ENCODE data around the gene SAP30BP.

The SAP30BP gene

GRCh38 chr17:75720656-75721462 is 53.7 kb downstream of the SAP30BP start, which contains the start of gene ITGB4 (continued):
- TF ChIP-seq PBX3 (CRISPR knock-in tag; IDR thresholded peaks at IDR 0.05) (peak; percentile 18; the same call in 1 of the 2 replicates), ZNF184 (tag by site-specific recombination; IDR thresholded peaks at IDR 0.05) (no peak), REPIN1 (tag by site-specific recombination; IDR thresholded peaks at IDR 0.05; ENCODE audit: low read depth) (no peak), ZNF114 (tag by site-specific recombination; IDR thresholded peaks at IDR 0.05) (no peak), ZNF660 (tag by site-specific recombination; IDR thresholded peaks at IDR 0.05) (no peak), ZNF302 (tag by site-specific recombination; IDR thresholded peaks at IDR 0.05; ENCODE audit: low read depth) (no peak), ZNF677 (tag by site-specific recombination; IDR thresholded peaks at IDR 0.05) (no peak), ZNF692 (tag by site-specific recombination; IDR thresholded peaks at IDR 0.05) (no peak), SP3 (tag by site-specific recombination; IDR thresholded peaks at IDR 0.05) (no peak), SP7 (tag by site-specific recombination; IDR thresholded peaks at IDR 0.05) (no peak), KLF1 (tag by site-specific recombination; IDR thresholded peaks at IDR 0.05) (0 out of 2 replicates have a peak, but pooled peaks have one; percentile 29), ZNF664 (tag by site-specific recombination; IDR thresholded peaks at IDR 0.05) (no peak), ZNF560 (tag by site-specific recombination; IDR thresholded peaks at IDR 0.05; ENCODE audit: borderline replicate concordance) (no peak), ZNF391 (tag by site-specific recombination; IDR thresholded peaks at IDR 0.05; ENCODE audit: borderline replicate concordance, low read depth) (no peak), ZNF211 (tag by site-specific recombination; IDR thresholded peaks at IDR 0.05; ENCODE audit: low read depth) (no peak), ZNF658 (tag by site-specific recombination; IDR thresholded peaks at IDR 0.05) (no peak), ZBTB20 (tag by site-specific recombination; IDR thresholded peaks at IDR 0.05) (peak; percentile 44; the same call in 1 of the 2 replicates), ZNF155 (tag by site-specific recombination; IDR thresholded peaks at IDR 0.05) (no peak)
- TF ChIP-seq, protein P1, sequence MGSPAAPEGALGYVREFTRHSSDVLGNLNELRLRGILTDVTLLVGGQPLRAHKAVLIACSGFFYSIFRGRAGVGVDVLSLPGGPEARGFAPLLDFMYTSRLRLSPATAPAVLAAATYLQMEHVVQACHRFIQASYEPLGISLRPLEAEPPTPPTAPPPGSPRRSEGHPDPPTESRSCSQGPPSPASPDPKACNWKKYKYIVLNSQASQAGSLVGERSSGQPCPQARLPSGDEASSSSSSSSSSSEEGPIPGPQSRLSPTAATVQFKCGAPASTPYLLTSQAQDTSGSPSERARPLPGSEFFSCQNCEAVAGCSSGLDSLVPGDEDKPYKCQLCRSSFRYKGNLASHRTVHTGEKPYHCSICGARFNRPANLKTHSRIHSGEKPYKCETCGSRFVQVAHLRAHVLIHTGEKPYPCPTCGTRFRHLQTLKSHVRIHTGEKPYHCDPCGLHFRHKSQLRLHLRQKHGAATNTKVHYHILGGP (tag by site-specific recombination; IDR thresholded peaks at IDR 0.05) = no peak
- TF ChIP-seq, protein P2, sequence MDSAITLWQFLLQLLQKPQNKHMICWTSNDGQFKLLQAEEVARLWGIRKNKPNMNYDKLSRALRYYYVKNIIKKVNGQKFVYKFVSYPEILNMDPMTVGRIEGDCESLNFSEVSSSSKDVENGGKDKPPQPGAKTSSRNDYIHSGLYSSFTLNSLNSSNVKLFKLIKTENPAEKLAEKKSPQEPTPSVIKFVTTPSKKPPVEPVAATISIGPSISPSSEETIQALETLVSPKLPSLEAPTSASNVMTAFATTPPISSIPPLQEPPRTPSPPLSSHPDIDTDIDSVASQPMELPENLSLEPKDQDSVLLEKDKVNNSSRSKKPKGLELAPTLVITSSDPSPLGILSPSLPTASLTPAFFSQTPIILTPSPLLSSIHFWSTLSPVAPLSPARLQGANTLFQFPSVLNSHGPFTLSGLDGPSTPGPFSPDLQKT (IDR thresholded peaks at IDR 0.05; ENCODE audit: borderline replicate concordance, low read depth, low read length) = no peak
- TF ChIP-seq, protein P3, sequence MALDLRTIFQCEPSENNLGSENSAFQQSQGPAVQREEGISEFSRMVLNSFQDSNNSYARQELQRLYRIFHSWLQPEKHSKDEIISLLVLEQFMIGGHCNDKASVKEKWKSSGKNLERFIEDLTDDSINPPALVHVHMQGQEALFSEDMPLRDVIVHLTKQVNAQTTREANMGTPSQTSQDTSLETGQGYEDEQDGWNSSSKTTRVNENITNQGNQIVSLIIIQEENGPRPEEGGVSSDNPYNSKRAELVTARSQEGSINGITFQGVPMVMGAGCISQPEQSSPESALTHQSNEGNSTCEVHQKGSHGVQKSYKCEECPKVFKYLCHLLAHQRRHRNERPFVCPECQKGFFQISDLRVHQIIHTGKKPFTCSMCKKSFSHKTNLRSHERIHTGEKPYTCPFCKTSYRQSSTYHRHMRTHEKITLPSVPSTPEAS (tag by site-specific recombination; IDR thresholded peaks at IDR 0.05) = no peak
- TF ChIP-seq, protein P4, sequence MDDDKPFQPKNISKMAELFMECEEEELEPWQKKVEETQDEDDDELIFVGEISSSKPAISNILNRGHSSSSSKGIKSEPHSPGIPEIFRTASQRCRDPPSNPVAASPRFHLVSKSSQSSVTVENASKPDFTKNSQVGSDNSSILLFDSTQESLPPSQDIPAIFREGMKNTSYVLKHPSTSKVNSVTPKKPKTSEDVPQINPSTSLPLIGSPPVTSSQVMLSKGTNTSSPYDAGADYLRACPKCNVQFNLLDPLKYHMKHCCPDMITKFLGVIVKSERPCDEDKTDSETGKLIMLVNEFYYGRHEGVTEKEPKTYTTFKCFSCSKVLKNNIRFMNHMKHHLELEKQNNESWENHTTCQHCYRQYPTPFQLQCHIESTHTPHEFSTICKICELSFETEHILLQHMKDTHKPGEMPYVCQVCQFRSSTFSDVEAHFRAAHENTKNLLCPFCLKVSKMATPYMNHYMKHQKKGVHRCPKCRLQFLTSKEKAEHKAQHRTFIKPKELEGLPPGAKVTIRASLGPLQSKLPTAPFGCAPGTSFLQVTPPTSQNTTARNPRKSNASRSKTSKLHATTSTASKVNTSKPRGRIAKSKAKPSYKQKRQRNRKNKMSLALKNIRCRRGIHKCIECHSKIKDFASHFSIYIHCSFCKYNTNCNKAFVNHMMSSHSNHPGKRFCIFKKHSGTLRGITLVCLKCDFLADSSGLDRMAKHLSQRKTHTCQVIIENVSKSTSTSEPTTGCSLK (tag by site-specific recombination; IDR thresholded peaks at IDR 0.05) = no peak
- TF ChIP-seq, protein P5, sequence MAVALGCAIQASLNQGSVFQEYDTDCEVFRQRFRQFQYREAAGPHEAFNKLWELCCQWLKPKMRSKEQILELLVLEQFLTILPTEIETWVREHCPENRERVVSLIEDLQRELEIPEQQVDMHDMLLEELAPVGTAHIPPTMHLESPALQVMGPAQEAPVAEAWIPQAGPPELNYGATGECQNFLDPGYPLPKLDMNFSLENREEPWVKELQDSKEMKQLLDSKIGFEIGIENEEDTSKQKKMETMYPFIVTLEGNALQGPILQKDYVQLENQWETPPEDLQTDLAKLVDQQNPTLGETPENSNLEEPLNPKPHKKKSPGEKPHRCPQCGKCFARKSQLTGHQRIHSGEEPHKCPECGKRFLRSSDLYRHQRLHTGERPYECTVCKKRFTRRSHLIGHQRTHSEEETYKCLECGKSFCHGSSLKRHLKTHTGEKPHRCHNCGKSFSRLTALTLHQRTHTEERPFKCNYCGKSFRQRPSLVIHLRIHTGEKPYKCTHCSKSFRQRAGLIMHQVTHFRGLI (tag by site-specific recombination; IDR thresholded peaks at IDR 0.05) = no peak
- TF ChIP-seq, protein P6, sequence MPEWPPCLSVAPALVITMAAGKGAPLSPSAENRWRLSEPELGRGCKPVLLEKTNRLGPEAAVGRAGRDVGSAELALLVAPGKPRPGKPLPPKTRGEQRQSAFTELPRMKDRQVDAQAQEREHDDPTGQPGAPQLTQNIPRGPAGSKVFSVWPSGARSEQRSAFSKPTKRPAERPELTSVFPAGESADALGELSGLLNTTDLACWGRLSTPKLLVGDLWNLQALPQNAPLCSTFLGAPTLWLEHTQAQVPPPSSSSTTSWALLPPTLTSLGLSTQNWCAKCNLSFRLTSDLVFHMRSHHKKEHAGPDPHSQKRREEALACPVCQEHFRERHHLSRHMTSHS (tag by site-specific recombination; IDR thresholded peaks at IDR 0.05) = no peak
- TF ChIP-seq, protein P7, sequence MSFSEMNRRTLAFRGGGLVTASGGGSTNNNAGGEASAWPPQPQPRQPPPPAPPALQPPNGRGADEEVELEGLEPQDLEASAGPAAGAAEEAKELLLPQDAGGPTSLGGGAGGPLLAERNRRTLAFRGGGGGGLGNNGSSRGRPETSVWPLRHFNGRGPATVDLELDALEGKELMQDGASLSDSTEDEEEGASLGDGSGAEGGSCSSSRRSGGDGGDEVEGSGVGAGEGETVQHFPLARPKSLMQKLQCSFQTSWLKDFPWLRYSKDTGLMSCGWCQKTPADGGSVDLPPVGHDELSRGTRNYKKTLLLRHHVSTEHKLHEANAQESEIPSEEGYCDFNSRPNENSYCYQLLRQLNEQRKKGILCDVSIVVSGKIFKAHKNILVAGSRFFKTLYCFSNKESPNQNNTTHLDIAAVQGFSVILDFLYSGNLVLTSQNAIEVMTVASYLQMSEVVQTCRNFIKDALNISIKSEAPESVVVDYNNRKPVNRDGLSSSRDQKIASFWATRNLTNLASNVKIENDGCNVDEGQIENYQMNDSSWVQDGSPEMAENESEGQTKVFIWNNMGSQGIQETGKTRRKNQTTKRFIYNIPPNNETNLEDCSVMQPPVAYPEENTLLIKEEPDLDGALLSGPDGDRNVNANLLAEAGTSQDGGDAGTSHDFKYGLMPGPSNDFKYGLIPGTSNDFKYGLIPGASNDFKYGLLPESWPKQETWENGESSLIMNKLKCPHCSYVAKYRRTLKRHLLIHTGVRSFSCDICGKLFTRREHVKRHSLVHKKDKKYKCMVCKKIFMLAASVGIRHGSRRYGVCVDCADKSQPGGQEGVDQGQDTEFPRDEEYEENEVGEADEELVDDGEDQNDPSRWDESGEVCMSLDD (tag by site-specific recombination; IDR thresholded peaks at IDR 0.05) = 0 out of 2 replicates have a peak, but pooled peaks have one; percentile 16

Data from HEK293 (cell line).